Measurements from ENCODE around the gene KIF16B. TPM values are rescaled to one million over a fixed set of nuclear protein-coding genes. Genes with fewer than 3 reads are reported as not detected.

KIF16B gene
- total and polyA plus RNA-seq, 2 of the 8 experiments (the other 6 are each of a cell fraction or from before 2014, with no cell fraction given) = 3.0 to 9.2 TPM

DNA sequence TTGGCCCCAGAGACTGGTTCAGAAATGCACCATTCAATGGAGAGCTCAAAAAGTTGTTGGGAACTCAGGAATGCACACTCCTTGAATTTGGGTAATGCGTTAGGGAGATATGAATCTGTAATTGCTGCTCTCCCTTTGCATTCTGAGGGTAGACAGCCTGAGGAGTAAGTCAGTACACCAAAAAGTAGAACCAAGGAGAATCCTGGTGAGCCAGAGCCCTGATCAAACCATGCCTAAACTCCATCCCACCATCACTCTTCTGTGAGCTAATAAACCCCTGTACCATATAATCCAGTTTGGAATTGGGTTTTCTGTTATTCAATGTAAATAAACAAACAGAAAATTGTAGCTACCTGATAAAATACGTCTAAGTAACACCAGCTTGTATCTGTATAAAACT is 90.2 kb downstream of the KIF16B start (continued):
- no peak for TF ChIP-seq CHD7 (IDR thresholded peaks at IDR 0.05; ENCODE audit: insufficient replicate concordance, low read length)
- TF ChIP-seq SP2 (IDR thresholded peaks at IDR 0.05; ENCODE audit: low read length) = no peak
- TF ChIP-seq CHD2 (IDR thresholded peaks at IDR 0.05; ENCODE audit: low read length) = no peak
- no peak for TF ChIP-seq POLR2AphosphoS5 (IDR thresholded peaks at IDR 0.05; ENCODE audit: low read depth, low read length)
- no peak for TF ChIP-seq BRCA1 (IDR thresholded peaks at IDR 0.05; ENCODE audit: low read depth, low read length)
- TF ChIP-seq CREB1 (IDR thresholded peaks at IDR 0.05) = no peak
- TF ChIP-seq SP1 (IDR thresholded peaks at IDR 0.05; ENCODE audit: low read depth, low read length) = no peak
- TF ChIP-seq TCF12 (IDR thresholded peaks at IDR 0.05; ENCODE audit: low read depth, low read length) = no peak
- no peak for TF ChIP-seq JUND (IDR thresholded peaks at IDR 0.05; ENCODE audit: low read length)
- no peak for TF ChIP-seq ASH2L (IDR thresholded peaks at IDR 0.05; ENCODE audit: low read length)
- TF ChIP-seq SRF (IDR thresholded peaks at IDR 0.05; ENCODE audit: low read depth, low read length) = no peak
- no peak for TF ChIP-seq CBX5 (IDR thresholded peaks at IDR 0.05; ENCODE audit: low read depth, low read length)
- no peak for TF ChIP-seq KDM5A (IDR thresholded peaks at IDR 0.05; ENCODE audit: low read length)
- TF ChIP-seq RNF2 (IDR thresholded peaks at IDR 0.05; ENCODE audit: borderline replicate concordance, low read depth, low read length, missing control alignments, poor library complexity, severe bottlenecking) = no peak

Measured in H1 (cell line).